AG09319 (cell line): ENCODE results near the gene ASF1B.

Source experiments
- DNase-seq: peaks from one replicate; pipeline ENCODE4 v3.0.0-alpha.2; 2010; ENCODE audit warnings: low read depth; ENCODE audit errors: extremely low read depth
- TF ChIP-seq, protein P1 (sequence below): IDR thresholded peaks from 2 replicates; pipeline ENCODE4 v1.5.1; 2011; ENCODE audit warnings: low read depth, mild to moderate bottlenecking, inconsistent platforms, low read length, moderate library complexity

Gene ASF1B

DNA sequence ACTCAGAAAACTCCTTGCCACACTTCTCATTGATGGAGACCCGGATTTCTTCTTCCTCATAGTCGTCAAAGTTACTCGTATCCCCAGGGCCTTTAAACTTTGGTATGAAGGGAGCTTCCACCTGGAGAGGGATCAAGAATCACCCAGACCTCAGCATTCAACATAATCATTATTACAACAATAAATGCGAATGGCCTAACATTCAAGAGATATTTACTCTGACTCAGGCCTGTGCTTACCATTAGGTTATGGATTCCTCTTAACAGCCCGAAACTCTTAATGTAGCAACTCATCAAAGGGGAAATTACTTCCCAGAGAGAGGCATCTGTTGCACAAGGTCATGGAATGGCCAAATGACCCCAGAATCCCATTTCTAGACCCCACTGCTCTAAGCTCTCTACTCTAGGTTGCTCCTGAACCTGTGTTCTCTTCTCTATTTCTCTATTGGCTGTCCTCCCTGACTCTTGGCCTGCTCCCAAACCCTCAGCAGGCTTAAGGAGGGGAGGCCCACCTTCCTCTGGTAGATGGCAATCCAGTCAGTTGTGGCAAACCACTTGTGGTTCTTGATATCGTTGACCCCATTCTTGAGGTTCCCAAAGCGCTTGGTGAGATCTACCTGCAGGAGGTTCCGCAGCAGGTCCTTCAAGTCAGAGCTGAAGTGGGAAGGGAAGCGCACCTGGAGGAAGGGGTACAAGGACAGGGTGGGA is 43.1 kb downstream of the ASF1B start:
- TF ChIP-seq, protein P1, sequence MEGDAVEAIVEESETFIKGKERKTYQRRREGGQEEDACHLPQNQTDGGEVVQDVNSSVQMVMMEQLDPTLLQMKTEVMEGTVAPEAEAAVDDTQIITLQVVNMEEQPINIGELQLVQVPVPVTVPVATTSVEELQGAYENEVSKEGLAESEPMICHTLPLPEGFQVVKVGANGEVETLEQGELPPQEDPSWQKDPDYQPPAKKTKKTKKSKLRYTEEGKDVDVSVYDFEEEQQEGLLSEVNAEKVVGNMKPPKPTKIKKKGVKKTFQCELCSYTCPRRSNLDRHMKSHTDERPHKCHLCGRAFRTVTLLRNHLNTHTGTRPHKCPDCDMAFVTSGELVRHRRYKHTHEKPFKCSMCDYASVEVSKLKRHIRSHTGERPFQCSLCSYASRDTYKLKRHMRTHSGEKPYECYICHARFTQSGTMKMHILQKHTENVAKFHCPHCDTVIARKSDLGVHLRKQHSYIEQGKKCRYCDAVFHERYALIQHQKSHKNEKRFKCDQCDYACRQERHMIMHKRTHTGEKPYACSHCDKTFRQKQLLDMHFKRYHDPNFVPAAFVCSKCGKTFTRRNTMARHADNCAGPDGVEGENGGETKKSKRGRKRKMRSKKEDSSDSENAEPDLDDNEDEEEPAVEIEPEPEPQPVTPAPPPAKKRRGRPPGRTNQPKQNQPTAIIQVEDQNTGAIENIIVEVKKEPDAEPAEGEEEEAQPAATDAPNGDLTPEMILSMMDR, result no peak
- no peak for DNase-seq

DNA sequence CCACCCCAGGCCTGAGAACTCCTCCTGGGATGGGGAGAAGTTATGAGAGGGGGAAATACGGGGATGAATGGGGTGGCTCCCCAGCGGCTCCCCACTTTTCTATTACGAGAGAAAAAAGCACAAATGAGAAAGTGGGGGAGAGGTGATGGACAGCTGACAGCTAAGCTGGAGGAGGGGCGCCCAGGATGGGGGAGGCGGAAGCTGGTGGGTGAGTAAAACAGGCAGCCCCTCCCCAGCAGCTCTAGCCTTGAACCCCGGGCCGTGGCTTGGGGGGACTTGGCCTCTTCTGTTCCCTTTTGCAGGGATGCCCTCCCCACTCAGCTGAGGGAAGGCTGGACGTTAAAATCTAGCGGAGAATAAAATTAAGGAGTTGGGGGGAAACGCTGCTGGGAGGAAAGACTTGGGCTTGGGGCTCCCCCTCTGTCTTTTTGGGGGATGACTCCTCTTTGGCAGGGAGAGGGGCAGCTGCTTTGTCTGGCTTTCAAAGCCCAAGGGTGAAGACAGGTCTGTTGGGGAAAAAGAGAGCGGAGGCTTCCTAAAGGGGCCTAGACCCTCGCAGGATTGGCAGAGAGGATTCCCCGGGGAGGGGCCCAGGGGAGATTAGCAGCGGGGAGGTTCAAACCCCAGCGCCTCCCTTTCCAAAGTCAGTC is 44.5 kb downstream of the ASF1B start:
- no peak for DNase-seq
- TF ChIP-seq, protein P1, result no peak

DNA sequence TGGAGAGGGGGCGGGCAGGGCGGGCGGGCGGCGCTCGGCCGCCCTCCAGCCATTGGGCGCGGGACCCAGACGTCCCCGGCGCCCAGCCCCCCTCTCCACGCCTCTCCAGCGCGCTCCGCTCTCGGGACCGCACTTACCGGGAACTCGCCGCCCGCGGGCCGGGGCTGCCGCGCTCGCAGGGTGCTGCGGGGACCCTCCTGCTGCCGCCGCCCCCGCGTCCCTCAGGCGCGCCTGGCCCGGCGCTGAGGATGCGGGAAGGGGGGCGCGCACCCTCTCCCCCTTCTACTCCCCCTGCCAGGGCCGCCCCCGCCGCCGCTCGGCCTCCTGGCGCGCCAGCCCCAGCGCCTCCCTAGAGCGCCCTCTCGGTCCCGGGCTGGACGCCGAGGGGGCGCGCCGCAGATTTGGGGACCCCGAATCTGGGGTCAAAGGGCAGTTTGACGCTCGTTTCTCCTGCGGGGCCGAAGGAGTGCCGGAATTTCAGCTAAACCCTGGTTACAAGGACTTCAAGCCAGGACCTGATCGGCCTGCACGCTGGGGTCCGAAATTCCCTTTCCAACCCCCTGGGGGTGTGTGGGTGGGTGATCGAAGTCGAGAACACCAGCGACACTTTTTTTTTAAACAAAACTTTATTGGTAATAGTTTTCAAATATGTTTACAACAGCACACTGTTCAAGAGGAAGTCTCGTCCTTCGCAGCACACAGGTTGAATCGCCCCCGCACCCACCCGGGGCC is 45.1 kb downstream of the ASF1B start:
- TF ChIP-seq, protein P1, result peak; percentile 24
- no peak for DNase-seq

DNA sequence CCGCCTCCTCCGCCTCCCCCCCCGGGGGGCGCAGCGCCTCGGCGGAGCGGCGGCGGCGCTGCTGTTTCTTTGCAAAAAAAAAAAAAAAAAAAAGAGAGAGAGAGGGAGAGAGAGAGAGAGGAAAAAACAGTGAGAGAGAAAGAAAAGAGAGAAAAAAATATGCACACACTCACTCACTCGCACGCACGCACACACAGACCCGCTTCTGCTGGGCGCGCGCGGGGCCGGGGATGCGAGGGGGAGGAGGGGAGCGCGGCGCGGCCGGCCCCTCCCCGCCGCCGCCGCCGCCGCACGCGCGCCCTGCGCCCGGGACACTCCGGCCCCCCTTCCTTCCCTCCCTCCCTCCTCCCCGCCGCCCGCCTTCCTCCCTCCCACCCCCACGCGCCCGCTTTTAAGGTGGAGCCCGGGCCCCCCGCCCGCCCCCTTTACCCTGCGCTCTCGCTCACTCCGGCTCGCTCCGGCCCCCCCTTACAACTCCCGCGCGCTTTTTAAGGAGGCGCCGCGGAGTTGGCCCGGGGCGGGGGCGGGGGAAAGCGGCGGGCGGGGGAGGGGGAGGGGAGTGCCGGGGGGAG is 45.8 kb downstream of the ASF1B start, which contains the start of gene SAMD1:
Gene SAMD1, minus strand, starts transcription at position 243 of the 572 bp plus-strand sequence.
- TF ChIP-seq, protein P1, result no peak
- DNase-seq, result peak; percentile 79

DNA sequence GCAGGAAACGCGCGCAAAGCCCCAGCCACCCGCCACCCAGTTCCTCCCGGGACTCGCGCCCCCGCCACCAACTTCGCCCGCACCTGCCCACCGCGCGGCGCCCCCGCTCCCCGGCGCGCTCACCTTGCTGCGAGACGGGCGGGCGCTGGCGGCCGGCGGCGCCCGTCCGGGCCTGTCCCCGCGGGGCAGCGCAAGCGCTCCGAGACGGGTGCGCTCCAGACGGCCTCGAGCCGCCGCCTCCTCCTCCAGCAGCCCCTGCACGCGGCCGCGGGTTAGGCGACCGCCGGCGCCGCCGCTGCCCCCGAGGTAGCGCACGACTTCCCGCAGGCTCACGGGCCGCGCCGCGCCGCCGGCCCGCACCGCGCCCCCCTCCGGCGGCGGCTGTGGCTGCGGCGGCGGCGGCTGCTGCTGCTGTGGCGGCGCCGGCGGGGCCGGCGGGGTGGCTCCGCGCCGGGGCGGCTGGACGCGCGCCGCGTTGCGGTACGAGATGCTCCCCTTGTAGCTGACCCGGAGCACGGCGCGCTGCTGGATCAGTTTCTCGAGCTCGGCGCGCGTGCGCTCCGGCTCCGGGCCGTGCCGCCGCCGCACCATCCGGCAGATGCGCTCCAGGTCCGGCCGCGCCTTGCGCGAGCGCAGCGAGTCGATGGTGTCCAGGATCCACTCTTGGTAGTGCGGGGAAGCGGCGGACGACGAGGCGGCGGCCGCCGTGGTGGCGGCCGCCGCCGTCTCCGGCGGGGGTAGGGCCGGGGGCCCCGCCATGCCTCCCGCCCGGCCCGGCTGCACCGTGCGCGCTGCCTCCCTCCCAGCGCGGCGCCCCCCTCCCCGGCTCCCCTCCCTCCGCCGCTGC is 46.5 kb downstream of the ASF1B start:
- TF ChIP-seq, protein P1, result no peak; the same call in 1 of the 2 replicates
- no peak for DNase-seq

DNA sequence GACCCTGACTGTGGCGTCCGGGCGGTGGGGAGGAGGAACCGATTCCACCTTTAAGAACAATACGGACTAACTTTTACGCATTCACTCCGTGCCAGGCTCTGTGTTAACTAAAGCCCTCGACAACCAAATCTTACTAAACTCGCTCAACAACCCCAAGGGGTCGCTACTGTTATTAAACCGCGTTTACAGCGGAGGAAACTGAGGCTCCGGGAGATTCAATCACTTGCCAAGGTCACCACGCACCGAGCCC is 47.1 kb downstream of the ASF1B start:
- TF ChIP-seq, protein P1, result peak; percentile 2
- no peak for DNase-seq
